HuH-7 (cell line): ENCODE measurements around the gene ATN1.

ENCODE experiments used
- DNase-seq: peaks from one replicate; pipeline ENCODE4 v3.0.0; 2011; ENCODE audit warnings: low spot score

The ATN1 gene

DNA sequence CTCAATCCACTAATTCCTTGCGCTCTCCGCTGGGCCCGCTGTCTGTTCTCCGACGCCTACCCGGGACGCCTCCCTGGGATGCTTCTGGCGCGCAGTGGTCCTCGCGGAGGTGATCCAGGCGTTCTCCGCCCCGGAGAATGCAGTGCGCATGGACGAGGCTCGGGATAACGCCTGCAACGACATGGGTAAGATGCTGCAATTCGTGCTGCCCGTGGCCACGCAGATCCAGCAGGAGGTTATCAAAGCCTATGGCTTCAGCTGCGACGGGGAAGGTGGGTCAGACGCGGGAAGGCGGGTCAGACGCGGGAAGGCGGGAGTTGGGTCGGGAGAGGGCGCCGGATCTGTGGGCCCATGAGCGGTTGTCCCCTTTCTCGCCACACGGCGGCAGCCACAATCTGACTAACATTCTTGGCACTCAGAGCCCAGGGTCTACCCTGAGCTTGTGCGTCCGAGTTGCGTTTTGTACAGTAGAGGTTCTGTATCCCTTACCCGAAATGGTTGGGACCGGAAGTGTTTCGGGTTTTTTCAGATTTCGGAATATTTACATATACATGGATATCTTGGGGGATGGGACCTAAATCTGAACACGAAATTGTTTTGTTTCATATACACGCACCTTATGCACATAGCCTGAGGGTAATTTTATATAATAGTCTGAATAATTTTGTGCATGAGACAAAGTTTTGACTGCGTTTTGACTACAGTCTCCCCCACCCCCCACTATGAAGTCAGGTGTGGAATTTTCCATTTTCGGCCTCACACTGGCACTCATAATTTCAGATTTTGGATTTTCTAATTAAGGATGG lies 16.8 kb downstream of the ATN1 start:
- peak; percentile 81 for DNase-seq

- no peak for DNase-seq
Measured at GRCh38 chr12:6945613-6946012, 17.9 kb downstream of the ATN1 start.

GRCh38 chr12:6946033-6946919 lies 18.5 kb downstream of the ATN1 start:
- peak; percentile 96 for DNase-seq

- no peak for DNase-seq
Measured at GRCh38 chr12:6946920-6947374, 19.2 kb downstream of the ATN1 start.

GRCh38 chr12:6947615-6948014 lies 19.9 kb downstream of the ATN1 start:
- DNase-seq, result no peak

- no peak for DNase-seq
Measured at GRCh38 chr12:6948873-6949594, 21.3 kb downstream of the ATN1 start.

- DNase-seq, result peak; percentile 60
Measured at GRCh38 chr12:6950401-6950801, 22.6 kb downstream of the ATN1 start.

GRCh38 chr12:6950811-6951540 lies 23.2 kb downstream of the ATN1 start, which contains the start of gene PTPN6:
Gene PTPN6 (plus strand): TSS chr12:6951356. CDS start chr12:6951513, 157 bp downstream.
- DNase-seq, result no peak

DNA sequence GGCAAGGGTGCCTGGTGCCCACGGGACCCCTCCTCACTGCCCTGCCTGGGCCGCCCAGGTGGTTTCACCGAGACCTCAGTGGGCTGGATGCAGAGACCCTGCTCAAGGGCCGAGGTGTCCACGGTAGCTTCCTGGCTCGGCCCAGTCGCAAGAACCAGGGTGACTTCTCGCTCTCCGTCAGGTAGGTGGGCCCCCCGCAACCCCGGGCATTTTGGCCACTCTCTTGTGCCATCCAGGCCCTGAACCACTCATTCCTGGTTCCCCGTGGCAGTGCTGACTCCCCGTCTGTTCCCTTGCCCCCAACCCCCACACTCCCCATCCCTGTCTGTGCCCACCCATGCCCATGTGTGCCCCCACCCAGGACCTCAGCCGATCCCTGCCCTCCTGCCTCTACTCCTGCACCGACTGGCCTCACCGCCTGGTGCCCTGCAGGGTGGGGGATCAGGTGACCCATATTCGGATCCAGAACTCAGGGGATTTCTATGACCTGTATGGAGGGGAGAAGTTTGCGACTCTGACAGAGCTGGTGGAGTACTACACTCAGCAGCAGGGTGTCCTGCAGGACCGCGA lies 23.9 kb downstream of the ATN1 start:
- DNase-seq, result no peak

GRCh38 chr12:6952121-6952862 lies 24.5 kb downstream of the ATN1 start:
- no peak for DNase-seq

DNA sequence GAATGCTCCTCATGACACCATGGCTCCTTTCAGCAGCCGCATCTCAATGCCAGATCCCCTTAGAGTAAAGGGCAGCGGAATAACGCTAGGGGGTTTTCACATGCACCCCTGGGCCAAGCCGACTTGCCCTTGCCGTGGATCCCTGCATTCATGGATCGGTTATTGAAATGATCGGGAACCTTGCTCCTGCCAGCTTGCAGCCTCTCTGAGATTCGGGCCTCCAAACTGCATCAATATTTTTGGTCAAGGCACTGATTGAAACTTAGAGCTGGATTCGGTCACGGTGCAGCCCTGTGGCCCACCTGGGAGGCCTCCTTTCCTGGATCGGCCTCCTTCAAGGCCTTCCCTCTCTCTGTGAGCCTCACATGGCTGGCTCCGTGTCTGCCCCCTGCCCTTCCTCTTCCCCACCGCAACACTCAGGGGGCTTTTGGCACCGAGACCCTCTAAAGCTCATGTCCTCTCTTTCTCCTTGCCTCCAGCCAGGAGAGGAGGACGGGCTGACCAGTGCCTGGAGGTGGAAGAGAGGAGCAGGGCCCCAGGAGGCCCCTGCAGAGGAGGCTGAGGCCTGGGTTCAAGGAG lies 25.2 kb downstream of the ATN1 start:
- no peak for DNase-seq

GRCh38 chr12:6953442-6954315 lies 25.9 kb downstream of the ATN1 start:
- DNase-seq, result no peak

DNA sequence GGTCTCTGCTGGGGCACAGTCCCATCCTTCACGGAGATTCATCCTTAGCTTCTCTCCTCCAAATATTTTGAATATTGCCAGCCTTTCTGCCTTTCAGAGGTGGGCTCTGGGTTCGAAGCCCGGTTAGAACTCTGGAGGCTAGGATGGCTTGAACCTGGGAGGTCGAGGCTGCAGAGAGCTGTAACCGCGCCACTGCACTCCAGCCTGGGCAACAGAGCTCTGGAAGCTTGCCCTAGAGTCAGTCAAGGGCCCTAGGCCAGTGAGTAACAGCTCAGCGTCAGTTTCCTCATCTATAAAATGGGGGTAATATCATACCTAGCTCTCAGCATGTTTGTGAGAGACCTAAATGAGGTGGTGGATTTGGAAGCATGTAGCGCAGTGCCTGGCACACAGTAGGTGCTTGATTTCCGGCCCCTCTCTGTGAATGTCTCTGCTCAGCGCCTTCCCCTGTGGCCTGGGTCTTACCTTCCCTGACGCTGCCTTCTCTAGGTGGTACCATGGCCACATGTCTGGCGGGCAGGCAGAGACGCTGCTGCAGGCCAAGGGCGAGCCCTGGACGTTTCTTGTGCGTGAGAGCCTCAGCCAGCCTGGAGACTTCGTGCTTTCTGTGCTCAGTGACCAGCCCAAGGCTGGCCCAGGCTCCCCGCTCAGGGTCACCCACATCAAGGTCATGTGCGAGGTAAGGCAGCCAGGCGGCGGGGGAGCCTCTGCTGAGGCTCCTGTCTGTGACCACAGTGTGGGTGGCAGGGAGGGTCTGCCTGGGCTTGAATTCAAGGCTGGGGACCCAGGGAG lies 26.8 kb downstream of the ATN1 start:
- no peak for DNase-seq

GRCh38 chr12:6955108-6956020 lies 27.6 kb downstream of the ATN1 start:
- no peak for DNase-seq

DNA sequence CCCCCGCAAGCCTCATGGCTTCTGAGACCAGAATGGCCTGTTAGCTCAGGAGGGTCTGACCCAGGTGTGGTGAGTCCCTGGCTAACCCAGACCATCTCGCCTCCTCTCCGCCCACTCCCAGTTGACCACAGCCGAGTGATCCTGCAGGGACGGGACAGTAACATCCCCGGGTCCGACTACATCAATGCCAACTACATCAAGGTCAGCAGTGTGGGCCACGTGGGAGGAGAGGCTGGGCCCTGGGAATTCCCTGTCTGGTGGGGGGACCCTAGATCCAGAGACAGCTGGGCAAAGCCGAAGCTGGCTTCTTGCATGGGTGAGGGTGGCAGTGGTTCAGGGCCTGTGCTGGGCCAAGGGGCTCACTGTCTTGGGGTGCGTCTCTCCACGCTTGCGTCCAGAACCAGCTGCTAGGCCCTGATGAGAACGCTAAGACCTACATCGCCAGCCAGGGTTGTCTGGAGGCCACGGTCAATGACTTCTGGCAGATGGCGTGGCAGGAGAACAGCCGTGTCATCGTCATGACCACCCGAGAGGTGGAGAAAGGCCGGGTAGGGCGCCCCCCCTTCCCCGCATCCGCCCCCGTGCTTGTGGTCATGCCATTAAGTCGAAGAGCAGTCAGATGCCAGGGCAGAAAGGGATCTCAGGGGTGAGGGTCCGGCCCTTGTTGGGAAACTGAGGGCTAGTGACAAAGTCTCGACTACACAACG lies 28.4 kb downstream of the ATN1 start:
- DNase-seq, result no peak

DNA sequence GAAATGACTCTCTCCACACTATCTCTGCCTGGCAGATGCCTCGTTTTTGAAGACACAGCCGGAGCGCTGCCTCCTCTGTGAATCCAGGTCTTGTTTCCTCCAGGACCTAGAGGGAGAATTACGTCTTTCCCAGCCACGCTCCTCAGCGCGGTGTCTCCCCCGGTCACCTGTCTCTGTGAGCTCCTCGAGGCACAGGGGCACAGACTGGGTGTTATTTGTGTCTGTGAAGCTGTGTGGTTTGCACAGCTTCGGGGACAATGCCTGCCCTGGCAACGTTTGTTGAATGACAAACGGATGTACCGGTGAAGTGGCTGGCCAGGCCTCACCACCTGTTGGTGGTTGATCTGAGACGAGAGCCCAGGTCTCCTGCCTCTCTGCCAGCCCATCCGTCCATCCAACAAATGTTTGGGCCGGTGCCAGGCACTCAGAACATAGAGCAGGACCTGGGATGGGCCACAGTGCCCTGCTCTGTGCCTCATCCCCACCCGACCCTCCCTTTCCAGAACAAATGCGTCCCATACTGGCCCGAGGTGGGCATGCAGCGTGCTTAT lies 29.5 kb downstream of the ATN1 start:
- no peak for DNase-seq
